Measurements from ENCODE around the gene SCNN1A. TPM values are rescaled to one million over a fixed set of nuclear protein-coding genes. Genes with fewer than 3 reads are reported as not detected.

The SCNN1A gene
- total and polyA plus RNA-seq, 12 donors = 0.15 to 1.1 (median 0.42) TPM; not detected in 4

DNA sequence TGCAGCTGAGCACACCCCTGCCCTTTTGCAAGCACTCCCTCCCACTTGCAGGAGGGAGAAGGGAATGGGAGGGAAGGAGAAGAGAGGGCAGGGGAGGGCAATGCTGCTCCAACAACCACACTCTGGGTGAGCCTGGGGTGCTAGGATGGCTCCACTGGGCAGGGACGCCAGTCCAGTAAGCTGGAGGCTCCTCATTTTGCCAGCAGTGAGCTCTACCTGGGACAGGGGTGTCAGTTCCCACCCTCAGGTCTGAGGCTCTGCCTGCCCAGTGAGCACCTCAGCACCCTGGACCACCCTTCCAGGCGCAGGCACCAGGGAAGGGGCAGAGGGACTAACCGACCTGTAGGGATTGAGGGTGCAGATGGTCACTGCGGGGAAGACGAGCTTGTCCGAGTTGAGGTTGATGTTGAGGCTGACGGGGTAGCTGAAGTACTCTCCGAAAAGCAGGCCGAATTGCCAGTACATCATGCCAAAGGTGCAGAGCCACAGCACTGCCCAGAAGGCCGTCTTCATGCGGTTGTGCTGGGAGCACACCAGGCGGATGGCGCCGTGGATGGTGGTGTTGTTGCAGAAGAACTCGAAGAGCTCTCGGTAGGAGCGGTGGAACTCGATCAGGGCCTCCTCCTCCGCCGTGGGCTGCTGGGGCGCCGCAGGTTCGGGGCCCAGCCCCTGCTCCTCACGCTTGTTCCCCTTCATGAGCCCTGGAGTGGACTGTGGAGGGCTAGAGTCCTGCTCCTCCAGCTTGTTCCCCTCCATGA lies 1.2 kb downstream of the SCNN1A start:
- H3K9me3 ChIP-seq = no peaks in the 10 kb centered on the region
- H3K27me3 ChIP-seq = no peaks in the 10 kb centered on the region
- no peaks in the 10 kb centered on the region for H3K36me3 ChIP-seq
- no peak for TF ChIP-seq CTCF (IDR thresholded peaks at IDR 0.05)
- intact Hi-C loops (cut with DNase I) = loop anchor here in 1 of 10 donors (10.0 kb wide), 1 partner anchor 49 kb away; no protein-coding TSS in a partner anchor
- ATAC-seq (no peak), DNase-seq (no peak)
- no peak overlapping the region for H3K27ac ChIP-seq
- peaks cover 10 to 54% (median 23%) of the 10 kb centered on the region in 9 donors for H3K4me1 ChIP-seq
- WGBS, 2 donors = 86 to 90% methylated on average over 24 of the region's 24 CpGs
- no peak overlapping the region for H3K4me3 ChIP-seq

- intact Hi-C loops (cut with DNase I) = loop anchor here in 1 of 10 donors (10.0 kb wide), 1 partner anchor 48 kb away; no protein-coding TSS in a partner anchor
- no peak overlapping the region for H3K4me3 ChIP-seq
- no peaks in the 10 kb centered on the region for H3K9me3 ChIP-seq
- H3K27ac ChIP-seq = peak overlapping the region in 3 of 10 donors; percentile 13 to 57 (median 53)
- H3K36me3 ChIP-seq = no peaks in the 10 kb centered on the region
- no peak for DNase-seq
- H3K4me1 ChIP-seq = peaks cover 10 to 54% (median 23%) of the 10 kb centered on the region in 9 donors
- ATAC-seq = no peak
- WGBS, 2 donors = 86 to 89% methylated on average over 14 of the region's 14 CpGs
- no peaks in the 10 kb centered on the region for H3K27me3 ChIP-seq
- no peak for TF ChIP-seq CTCF (IDR thresholded peaks at IDR 0.05)
These were observed 2.2 kb downstream of the SCNN1A start for GRCh38 chr12:6373022-6373787.

DNA sequence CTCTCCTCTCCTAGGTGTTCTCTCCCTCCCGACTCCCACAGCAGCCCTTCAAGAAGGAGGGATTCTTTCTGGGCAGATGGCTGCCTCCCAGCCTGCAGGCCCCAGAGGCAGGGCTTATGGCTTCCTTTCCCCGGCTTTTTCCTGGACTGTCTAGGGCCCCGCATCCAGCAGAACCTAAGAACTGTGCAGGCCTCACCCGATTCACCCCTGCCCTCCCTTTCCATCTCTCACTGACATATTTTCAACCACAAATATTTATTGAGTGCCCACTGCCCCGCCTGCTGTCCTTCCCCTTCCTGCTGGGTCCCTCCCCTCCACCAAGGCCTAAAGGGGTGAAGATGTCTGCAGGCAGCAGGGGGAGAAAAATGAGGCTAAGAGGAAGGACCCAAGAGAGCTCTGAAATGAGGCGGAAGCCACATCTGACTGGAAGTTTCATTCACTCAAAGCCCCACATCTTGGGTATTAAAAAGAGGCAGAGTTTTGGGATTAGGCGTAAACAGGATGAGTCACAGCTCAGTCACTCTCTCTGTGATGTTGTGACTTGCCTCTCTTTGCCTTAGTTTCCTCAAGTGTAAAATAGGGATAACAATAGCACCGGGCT lies 2.9 kb downstream of the SCNN1A start:
- WGBS, 2 donors = 58 to 60% methylated on average over 8 of the region's 8 CpGs
- ATAC-seq = no peak
- Histone ChIP-seq H3K9me3 (no peaks in the 10 kb centered on the region), H3K4me1 (peaks cover 8 to 54% (median 23%) of the 10 kb centered on the region in 9 donors), H3K27ac (peak overlapping the region in 4 of 10 donors; percentile 9 to 57 (median 33)), H3K4me3 (no peak overlapping the region), H3K27me3 (no peaks in the 10 kb centered on the region), H3K36me3 (no peaks in the 10 kb centered on the region)
- intact Hi-C loops (cut with DNase I) = loop anchor here in 1 of 10 donors (10.0 kb wide), 1 partner anchor 48 kb away; no protein-coding TSS in a partner anchor
- no peak for TF ChIP-seq CTCF (IDR thresholded peaks at IDR 0.05)
- no peak for DNase-seq
